Smooth muscle cell (in vitro differentiated cells): ENCODE data around the gene CREBBP. TPM values are rescaled to one million over a fixed set of nuclear protein-coding genes. Genes with fewer than 3 reads are reported as not detected.
A peak's percentile ranks its signal among the peaks of the same experiment; 100 is the strongest.

Experiments
- DNase-seq: peaks from one replicate; lab custom pipeline; 2025; ENCODE audit not compliant: unreplicated experiment; lab: John Stamatoyannopoulos, UW
- H2AFZ ChIP-seq: fragments of 200-600 bp; sonication (generic); 2 replicates; pipeline ENCODE4 v1.6.0; 2016; ENCODE audit warnings: antibody characterized with exemption, low read depth, mild to moderate bottlenecking
- H3F3A ChIP-seq: fragments of 200-600 bp; sonication (generic); 2 replicates; pipeline ENCODE4 v1.6.0; 2017; ENCODE audit warnings: antibody characterized with exemption, low read depth
- H3K27ac ChIP-seq: fragments of 200-600 bp; sonication (generic); 2 replicates; pipeline ENCODE4 v1.5.1; 2016; ENCODE audit warnings: low read depth, mild to moderate bottlenecking
- H3K27me3 ChIP-seq: fragments of 200-600 bp; sonication (generic); 2 replicates; pipeline ENCODE4 v1.6.1; 2016; ENCODE audit warnings: low read depth, mild to moderate bottlenecking
- H3K36me3 ChIP-seq: fragments of 200-600 bp; sonication (generic); 2 replicates; pipeline ENCODE4 v1.5.1; 2016; ENCODE audit warnings: low read depth
- H3K4me1 ChIP-seq: fragments of 200-600 bp; sonication (generic); 2 replicates; pipeline ENCODE4 v1.5.1; 2016; ENCODE audit warnings: low read depth
- H3K4me2 ChIP-seq: fragments of 200-600 bp; sonication (generic); 2 replicates; pipeline ENCODE4 v1.6.0; 2016; ENCODE audit warnings: mild to moderate bottlenecking
- H3K4me3 ChIP-seq: fragments of 200-600 bp; sonication (generic); 2 replicates; pipeline ENCODE4 v1.5.1; 2016; ENCODE audit warnings: mild to moderate bottlenecking
- H3K79me2 ChIP-seq: fragments of 200-600 bp; sonication (generic); 2 replicates; pipeline ENCODE4 v1.6.0; 2016; ENCODE audit warnings: low read depth, mild to moderate bottlenecking
- H3K9ac ChIP-seq: fragments of 200-600 bp; sonication (generic); 2 replicates; pipeline ENCODE4 v1.6.0; 2016; ENCODE audit warnings: low read depth
- H3K9me3 ChIP-seq: fragments of 200-600 bp; sonication (generic); replicated peaks from 2 replicates; pipeline ENCODE4 v1.5.1; 2016; ENCODE audit warnings: low read depth
- H4K20me1 ChIP-seq: fragments of 200-600 bp; sonication (generic); 2 replicates; pipeline ENCODE4 v1.6.0; 2016; ENCODE audit warnings: low read depth
- CTCF ChIP-seq: fragments of 200-600 bp; sonication (generic); IDR thresholded peaks from 2 replicates; pipeline ENCODE4 v1.5.1; 2017; ENCODE audit warnings: borderline replicate concordance, mild to moderate bottlenecking, antibody characterized with exemption; ENCODE audit not compliant: insufficient read depth, poor library complexity, severe bottlenecking
- WGBS: methylation state at CpG from one replicate; pipeline ENCODE4 v1.1.7; 2016; ENCODE audit warnings: low lambda C conversion rate; 5-methylcytosine and 5-hydroxymethylcytosine counted together
- polyA plus RNA-seq: library from polyadenylated mRNA; unstranded; fragments of >200 nt; fragmentation: Nextera tagmentation; extraction: Ambion mirVana; gene quantifications from 2 replicates; pipeline ENCODE4 v1.2.1, GENCODE V29; 2016
- total RNA-seq: library from RNA; depleted of rRNA; stranded (reverse); fragments of >200 nt; gene quantifications from 2 replicates; pipeline ENCODE4 v1.2.3, GENCODE V29; 2014

CREBBP gene
- total and polyA plus RNA-seq, 2 experiments from 2014 or later = 14.3 to 19.6 TPM

- Histone ChIP-seq H3K4me2 (peak overlapping the region; percentile 74), H3F3A (peaks cover 20% of the 10 kb centered on the region), H3K36me3 (peaks cover 6% of the 10 kb centered on the region), H3K79me2 (peaks cover 95% of the 10 kb centered on the region), H4K20me1 (peaks cover 89% of the 10 kb centered on the region), H3K27ac (peak overlapping the region; percentile 81), H3K9me3 (peaks cover 10% of the 10 kb centered on the region), H3K4me3 (no peak overlapping the region), H3K4me1 (peaks cover 26% of the 10 kb centered on the region), H3K9ac (peak overlapping the region; percentile 3), H2AFZ (no peak overlapping the region), H3K27me3 (no peaks in the 10 kb centered on the region)
- DNase-seq = no peak
- 39% methylated on average over 6 of the region's 6 CpGs for WGBS
- TF ChIP-seq CTCF = no peak
Observed at GRCh38 chr16:3829631-3830536, 50.6 kb downstream of the CREBBP start.

- no peak for DNase-seq
- no peak overlapping the region for H3K4me3 ChIP-seq
- no peaks in the 10 kb centered on the region for H3K9me3 ChIP-seq
- H2AFZ ChIP-seq = no peak overlapping the region
- no peaks in the 10 kb centered on the region for H3K36me3 ChIP-seq
- H3K4me1 ChIP-seq = peaks cover 34% of the 10 kb centered on the region
- 95% methylated on average over 4 of the region's 4 CpGs for WGBS
- TF ChIP-seq CTCF = no peak
- H3K79me2 ChIP-seq = peaks cover 94% of the 10 kb centered on the region
- H3K4me2 ChIP-seq = no peak overlapping the region
- peaks cover 100% of the 10 kb centered on the region for H4K20me1 ChIP-seq
- H3K9ac ChIP-seq = no peak overlapping the region
- H3K27ac ChIP-seq = peak overlapping the region; percentile 73
- peaks cover 29% of the 10 kb centered on the region for H3F3A ChIP-seq
- H3K27me3 ChIP-seq = no peaks in the 10 kb centered on the region
Observed at GRCh38 chr16:3825940-3826339, 54.6 kb downstream of the CREBBP start.

- Histone ChIP-seq H3K79me2 (peaks cover 94% of the 10 kb centered on the region), H3F3A (peaks cover 23% of the 10 kb centered on the region), H3K4me3 (no peak overlapping the region), H3K9ac (no peak overlapping the region), H4K20me1 (peaks cover 100% of the 10 kb centered on the region), H3K9me3 (no peaks in the 10 kb centered on the region), H3K4me2 (peak overlapping the region; percentile 68), H3K36me3 (no peaks in the 10 kb centered on the region), H2AFZ (no peak overlapping the region), H3K27ac (peak overlapping the region; percentile 73), H3K4me1 (peaks cover 25% of the 10 kb centered on the region), H3K27me3 (no peaks in the 10 kb centered on the region)
- no peak for DNase-seq
- 3% methylated on average over 1 of the region's 1 CpG for WGBS
- TF ChIP-seq CTCF = no peak
Observed at GRCh38 chr16:3825103-3825502, 55.4 kb downstream of the CREBBP start.
